HEK293 (cell line): ENCODE results near the gene PHF23.
A peak's percentile ranks its signal among the peaks of the same experiment; 100 is the strongest.

Source experiments
- CTCF ChIA-PET: fragments of 350-600 bp; formaldehyde crosslinking; extraction: SDS; loops from one replicate; lab custom pipeline; 2021; ENCODE audit warnings: antibody characterized with exemption; lab: Yijun Ruan, JAX
- POLR2A ChIA-PET: fragments of 300-600 bp; formaldehyde crosslinking; extraction: SDS; loops from one replicate; lab custom pipeline; 2020; ENCODE audit warnings: antibody characterized with exemption, inconsistent platforms; lab: Yijun Ruan, JAX
- H3K27ac ChIP-seq: fragments of 200-500 bp; sonication (Bioruptor generic); 2 replicates; pipeline ENCODE4 v1.5.1; 2014; ENCODE audit warnings: low read depth, low read length, control low read depth, inconsistent platforms; ENCODE audit errors: extremely low read depth
- H3K36me3 ChIP-seq, 2 experiments: fragments of 200-500 bp in 1 of 2; sonication (Bioruptor generic) in 1 of 2; 1 replicate in 1 of 2; 2 replicates in 1 of 2; pipeline ENCODE4 v1.5.1; 2014 to 2017; ENCODE audit warnings: inconsistent platforms in 2 of 2, low read length in 2 of 2; ENCODE audit not compliant: control insufficient read depth in 2 of 2, insufficient read depth in 1 of 2
- H3K4me1 ChIP-seq: fragments of 200-500 bp; sonication (Bioruptor generic); 2 replicates; pipeline ENCODE4 v1.5.1; 2014; ENCODE audit warnings: mild to moderate bottlenecking, low read length, inconsistent platforms; ENCODE audit not compliant: control insufficient read depth, insufficient read depth
- H3K4me3 ChIP-seq: 2 replicates; pipeline ENCODE4 v1.5.1; 2011; ENCODE audit warnings: low read depth, mild to moderate bottlenecking, control low read depth, low read length, moderate library complexity
- H3K9me3 ChIP-seq: fragments of 200-500 bp; sonication (Bioruptor generic); 2 replicates; pipeline ENCODE4 v1.5.1; 2014; ENCODE audit warnings: low read depth, low read length, inconsistent platforms; ENCODE audit not compliant: control insufficient read depth, insufficient read depth
- GLIS1 ChIP-seq: fragments of 450-650 bp; formaldehyde crosslinking; IDR thresholded peaks from 2 replicates; pipeline ENCODE4 v1.5.1; 2016; ENCODE audit warnings: missing biosample characterization, missing genetic modification characterization
- KLF1 ChIP-seq: fragments of 450-650 bp; formaldehyde crosslinking; IDR thresholded peaks from 2 replicates; pipeline ENCODE4 v1.5.1; 2016; ENCODE audit warnings: missing biosample characterization, missing genetic modification characterization
- KLF10 ChIP-seq: fragments of 450-650 bp; IDR thresholded peaks from 2 replicates; pipeline ENCODE4 v1.5.1; 2018; ENCODE audit warnings: missing biosample characterization, mild to moderate bottlenecking, missing genetic modification characterization
- KLF16 ChIP-seq: fragments of 450-650 bp; formaldehyde crosslinking; IDR thresholded peaks from 2 replicates; pipeline ENCODE4 v1.5.1; 2017; ENCODE audit warnings: missing biosample characterization, missing genetic modification characterization
- KLF8 ChIP-seq: fragments of 450-650 bp; formaldehyde crosslinking; IDR thresholded peaks from 2 replicates; pipeline ENCODE4 v1.5.1; 2016; ENCODE audit warnings: missing biosample characterization, missing genetic modification characterization
- KLF9 ChIP-seq: fragments of 450-650 bp; formaldehyde crosslinking; IDR thresholded peaks from 2 replicates; pipeline ENCODE4 v1.5.1; 2016; ENCODE audit warnings: missing biosample characterization, missing genetic modification characterization, low read depth
- PRDM6 ChIP-seq: fragments of 450-650 bp; formaldehyde crosslinking; IDR thresholded peaks from 2 replicates; pipeline ENCODE4 v1.5.1; 2017; ENCODE audit warnings: missing biosample characterization, missing genetic modification characterization
- SP2 ChIP-seq: fragments of 450-650 bp; formaldehyde crosslinking; IDR thresholded peaks from 2 replicates; pipeline ENCODE4 v1.5.1; 2016; ENCODE audit warnings: missing biosample characterization, missing genetic modification characterization
- SP3 ChIP-seq: fragments of 450-650 bp; formaldehyde crosslinking; IDR thresholded peaks from 2 replicates; pipeline ENCODE4 v1.5.1; 2016; ENCODE audit warnings: missing biosample characterization, missing genetic modification characterization
- YY2 ChIP-seq: fragments of 450-650 bp; formaldehyde crosslinking; IDR thresholded peaks from 2 replicates; pipeline ENCODE4 v1.5.1; 2016; ENCODE audit warnings: missing biosample characterization, missing genetic modification characterization
- ZBTB10 ChIP-seq: fragments of 450-650 bp; formaldehyde crosslinking; IDR thresholded peaks from 2 replicates; pipeline ENCODE4 v1.5.1; 2016; ENCODE audit warnings: missing biosample characterization, missing genetic modification characterization
- ZBTB26 ChIP-seq: fragments of 450-650 bp; formaldehyde crosslinking; optimal IDR thresholded peaks from 2 replicates; pipeline ENCODE3; 2016; ENCODE audit warnings: missing biosample characterization, mild to moderate bottlenecking, missing genetic modification characterization
- ZBTB8A ChIP-seq: fragments of 450-650 bp; formaldehyde crosslinking; IDR thresholded peaks from 2 replicates; pipeline ENCODE4 v1.5.1; 2016; ENCODE audit warnings: missing biosample characterization, missing genetic modification characterization
- ZEB2 ChIP-seq: fragments of 450-650 bp; formaldehyde crosslinking; IDR thresholded peaks from 2 replicates; pipeline ENCODE4 v1.5.1; 2016; ENCODE audit warnings: missing biosample characterization, missing genetic modification characterization
- ZFP3 ChIP-seq: fragments of 450-650 bp; formaldehyde crosslinking; IDR thresholded peaks from 2 replicates; pipeline ENCODE4 v1.5.1; 2016; ENCODE audit warnings: low read depth, missing biosample characterization, missing genetic modification characterization
- ZFP69B ChIP-seq: fragments of 450-650 bp; formaldehyde crosslinking; IDR thresholded peaks from 2 replicates; pipeline ENCODE4 v1.5.1; 2016; ENCODE audit warnings: missing biosample characterization, missing genetic modification characterization
- ZNF138 ChIP-seq: fragments of 450-650 bp; formaldehyde crosslinking; IDR thresholded peaks from 2 replicates; pipeline ENCODE4 v1.5.1; 2016; ENCODE audit warnings: missing biosample characterization, missing genetic modification characterization, borderline replicate concordance
- ZNF350 ChIP-seq: fragments of 450-650 bp; formaldehyde crosslinking; IDR thresholded peaks from 2 replicates; pipeline ENCODE4 v1.5.0; 2017; ENCODE audit warnings: missing biosample characterization, mild to moderate bottlenecking, missing genetic modification characterization
- ZNF398 ChIP-seq: fragments of 450-650 bp; formaldehyde crosslinking; IDR thresholded peaks from 2 replicates; pipeline ENCODE4 v1.5.1; 2017; ENCODE audit warnings: missing biosample characterization, missing genetic modification characterization
- ZNF449 ChIP-seq: fragments of 450-650 bp; formaldehyde crosslinking; IDR thresholded peaks from 2 replicates; pipeline ENCODE4 v1.5.1; 2017; ENCODE audit warnings: missing biosample characterization, mild to moderate bottlenecking, missing genetic modification characterization, moderate library complexity
- ZNF48 ChIP-seq: fragments of 450-650 bp; formaldehyde crosslinking; IDR thresholded peaks from 2 replicates; pipeline ENCODE4 v1.5.1; 2016; ENCODE audit warnings: missing biosample characterization, missing genetic modification characterization
- ZNF510 ChIP-seq: fragments of 450-650 bp; formaldehyde crosslinking; IDR thresholded peaks from 2 replicates; pipeline ENCODE4 v1.5.1; 2018; ENCODE audit warnings: mild to moderate bottlenecking, missing genetic modification characterization, missing biosample characterization; ENCODE audit not compliant: insufficient replicate concordance
- ZNF558 ChIP-seq: fragments of 450-650 bp; formaldehyde crosslinking; IDR thresholded peaks from 2 replicates; pipeline ENCODE4 v1.5.1; 2016; ENCODE audit warnings: missing biosample characterization, missing genetic modification characterization
- ZNF585B ChIP-seq: fragments of 450-650 bp; formaldehyde crosslinking; IDR thresholded peaks from 2 replicates; pipeline ENCODE4 v1.5.1; 2016; ENCODE audit warnings: missing biosample characterization, missing genetic modification characterization
- ZNF629 ChIP-seq: fragments of 450-650 bp; formaldehyde crosslinking; IDR thresholded peaks from 2 replicates; pipeline ENCODE4 v1.5.1; 2017; ENCODE audit warnings: missing biosample characterization, missing genetic modification characterization
- ZNF76 ChIP-seq: fragments of 450-650 bp; formaldehyde crosslinking; IDR thresholded peaks from 2 replicates; pipeline ENCODE4; 2016; ENCODE audit warnings: low read depth, missing biosample characterization, missing genetic modification characterization, borderline replicate concordance

Gene PHF23

GRCh38 chr17:7238420-7239090 is 702 bp downstream of the PHF23 start (continued):
- peak; percentile 43; the same call in 1 of the 2 replicates for TF ChIP-seq ZBTB8A (tag by site-specific recombination)
- 0 out of 2 replicates have a peak, but pooled peaks have one; percentile 21 for TF ChIP-seq ZFP69B (tag by site-specific recombination)
- no peak for TF ChIP-seq ZNF558 (tag by site-specific recombination)
- no peak for TF ChIP-seq ZNF510
- no peak for TF ChIP-seq ZNF585B (tag by site-specific recombination)
- no peak for TF ChIP-seq ZNF350 (tag by site-specific recombination)
- peak; percentile 30; the same call in 1 of the 2 replicates for TF ChIP-seq GLIS1 (tag by site-specific recombination)
- TF ChIP-seq, all 188 proteins: peak for 12

- peaks cover 10% of the 10 kb centered on the region; the same call in 1 of the 2 replicates for H3K4me1 ChIP-seq
- CTCF ChIA-PET: interaction anchor here (0.9 to 3.0 kb wide), 3 partner anchors 18 to 59 kb away, joined by 3 to 12 read pairs (median 6); partner anchors contain the start of genes ACADVL, DLG4 and SLC2A4
- H3K9me3 ChIP-seq: no peaks in the 10 kb centered on the region
- POLR2A ChIA-PET: interaction anchor here (0.6 to 14.2 kb wide), 11 partner anchors 12 to 465 kb away, joined by 3 to 284 read pairs (median 6); partner anchors contain the start of genes ACADVL, CTDNEP1, DLG4 and ELP5
- H3K36me3 ChIP-seq: peaks cover 18 to 45% of the 10 kb centered on the region in 2 experiments
- H3K4me3 ChIP-seq: peak overlapping the region; percentile 90
- peak overlapping the region; percentile 90 for H3K27ac ChIP-seq
- TF ChIP-seq KLF9 (peak; percentile 72), GLIS1 (tag by site-specific recombination) (peak; percentile 90; the same call in 1 of the 2 replicates), ZEB2 (tag by site-specific recombination) (peak; percentile 76), ZBTB10 (peak; percentile 79), KLF8 (tag by site-specific recombination) (peak; percentile 80; the same call in 1 of the 2 replicates), SP2 (tag by site-specific recombination) (peak; percentile 75), PRDM6 (tag by site-specific recombination) (no peak), ZNF449 (no peak), YY2 (tag by site-specific recombination) (no peak), SP3 (tag by site-specific recombination) (peak; percentile 81), KLF10 (tag by site-specific recombination) (peak; percentile 69), KLF16 (tag by site-specific recombination) (peak; percentile 58; the same call in 1 of the 2 replicates), ZBTB26 (tag by site-specific recombination) (peak; percentile 88), ZNF629 (tag by site-specific recombination) (no peak), ZNF138 (tag by site-specific recombination) (no peak), KLF1 (peak; percentile 89), ZNF48 (tag by site-specific recombination) (no peak), ZFP3 (tag by site-specific recombination) (no peak), ZNF398 (tag by site-specific recombination) (peak; percentile 45; the same call in 1 of the 2 replicates), ZNF76 (tag by site-specific recombination) (peak; percentile 34; the same call in 1 of the 2 replicates)
Observed at GRCh38 chr17:7237761-7238419, 1.4 kb downstream of the PHF23 start.
